Fibroblast of pulmonary artery (primary cell): ENCODE data around the gene FBRSL1.

ENCODE experiments used
- DNase-seq: peaks from one replicate; pipeline ENCODE4 v3.0.0-alpha.2; 2010; ENCODE audit warnings: low read depth
- H3K4me3 ChIP-seq: replicated peaks from 2 replicates; pipeline ENCODE4 v1.5.1; 2011; ENCODE audit warnings: low read depth, mild to moderate bottlenecking, control low read depth, low read length, moderate library complexity
- TF ChIP-seq, protein P1 (sequence below): IDR thresholded peaks from 2 replicates; pipeline ENCODE4 v1.5.1; 2011; ENCODE audit warnings: mild to moderate bottlenecking, control low read depth, low read length, inconsistent platforms; ENCODE audit errors: missing control alignments

The FBRSL1 gene

DNA sequence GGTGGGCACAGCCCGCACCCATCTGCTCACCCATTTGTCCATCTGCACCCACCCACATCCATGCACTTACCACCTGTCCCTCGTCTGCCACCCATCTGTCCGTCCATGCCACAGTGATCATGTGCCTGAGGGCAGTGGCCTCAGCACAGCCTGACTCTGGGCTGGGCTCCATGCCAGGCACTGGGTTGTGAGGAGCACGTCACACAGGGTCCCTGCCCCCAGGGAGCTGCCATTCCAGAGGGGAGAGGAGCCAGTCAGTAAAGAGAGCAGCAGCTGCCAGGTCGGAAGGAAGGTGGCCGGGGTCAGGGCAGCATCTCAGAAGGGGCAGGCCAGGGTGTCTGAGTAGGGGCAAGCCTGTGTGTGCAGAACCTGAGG, 43.6 kb downstream of the FBRSL1 start:
- TF ChIP-seq, protein P1, sequence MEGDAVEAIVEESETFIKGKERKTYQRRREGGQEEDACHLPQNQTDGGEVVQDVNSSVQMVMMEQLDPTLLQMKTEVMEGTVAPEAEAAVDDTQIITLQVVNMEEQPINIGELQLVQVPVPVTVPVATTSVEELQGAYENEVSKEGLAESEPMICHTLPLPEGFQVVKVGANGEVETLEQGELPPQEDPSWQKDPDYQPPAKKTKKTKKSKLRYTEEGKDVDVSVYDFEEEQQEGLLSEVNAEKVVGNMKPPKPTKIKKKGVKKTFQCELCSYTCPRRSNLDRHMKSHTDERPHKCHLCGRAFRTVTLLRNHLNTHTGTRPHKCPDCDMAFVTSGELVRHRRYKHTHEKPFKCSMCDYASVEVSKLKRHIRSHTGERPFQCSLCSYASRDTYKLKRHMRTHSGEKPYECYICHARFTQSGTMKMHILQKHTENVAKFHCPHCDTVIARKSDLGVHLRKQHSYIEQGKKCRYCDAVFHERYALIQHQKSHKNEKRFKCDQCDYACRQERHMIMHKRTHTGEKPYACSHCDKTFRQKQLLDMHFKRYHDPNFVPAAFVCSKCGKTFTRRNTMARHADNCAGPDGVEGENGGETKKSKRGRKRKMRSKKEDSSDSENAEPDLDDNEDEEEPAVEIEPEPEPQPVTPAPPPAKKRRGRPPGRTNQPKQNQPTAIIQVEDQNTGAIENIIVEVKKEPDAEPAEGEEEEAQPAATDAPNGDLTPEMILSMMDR = no peak
- DNase-seq = no peak
- H3K4me3 ChIP-seq = no peak overlapping the region

DNA sequence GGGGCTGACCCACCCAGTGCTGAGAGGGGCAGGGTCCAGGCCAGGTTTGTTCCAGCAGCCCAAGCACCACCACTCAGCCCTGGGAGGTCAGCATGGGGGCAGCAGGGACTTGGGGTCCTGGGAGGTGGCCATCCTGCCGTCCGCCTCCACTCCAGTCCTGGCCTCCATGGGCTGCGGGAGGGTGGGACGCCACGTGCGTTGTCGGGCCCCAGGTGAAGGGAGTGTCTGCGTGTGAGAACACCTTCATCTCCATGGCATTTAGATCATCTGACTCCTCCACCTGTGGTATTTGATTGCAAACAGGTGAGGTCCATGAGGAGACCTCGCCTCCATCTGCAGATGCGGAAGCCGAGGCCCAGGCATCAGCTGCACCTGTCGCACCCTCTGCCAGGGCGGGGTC, 44.1 kb downstream of the FBRSL1 start:
- no peak for DNase-seq
- no peak overlapping the region for H3K4me3 ChIP-seq
- TF ChIP-seq, protein P1 = no peak

DNA sequence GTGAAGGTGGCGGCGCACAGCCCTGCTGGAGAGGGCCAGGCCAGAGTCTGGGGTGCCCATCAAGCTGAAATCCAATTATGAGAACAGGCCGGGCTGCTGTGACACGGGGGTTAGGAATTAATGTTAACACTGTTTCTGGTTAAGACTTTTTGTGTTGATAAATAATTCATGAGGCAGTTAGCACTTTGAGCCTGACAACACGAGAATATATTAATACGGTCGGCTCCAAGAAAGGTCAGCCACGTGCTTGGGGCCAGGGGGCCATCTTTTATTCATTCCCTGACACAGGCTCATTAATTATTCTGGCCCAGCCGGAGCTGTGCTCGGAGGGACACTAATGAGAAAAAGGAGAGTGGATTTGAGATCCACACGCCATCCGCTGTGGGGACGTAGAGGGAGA, 45.1 kb downstream of the FBRSL1 start:
- DNase-seq = no peak
- TF ChIP-seq, protein P1 = no peak
- no peak overlapping the region for H3K4me3 ChIP-seq

DNA sequence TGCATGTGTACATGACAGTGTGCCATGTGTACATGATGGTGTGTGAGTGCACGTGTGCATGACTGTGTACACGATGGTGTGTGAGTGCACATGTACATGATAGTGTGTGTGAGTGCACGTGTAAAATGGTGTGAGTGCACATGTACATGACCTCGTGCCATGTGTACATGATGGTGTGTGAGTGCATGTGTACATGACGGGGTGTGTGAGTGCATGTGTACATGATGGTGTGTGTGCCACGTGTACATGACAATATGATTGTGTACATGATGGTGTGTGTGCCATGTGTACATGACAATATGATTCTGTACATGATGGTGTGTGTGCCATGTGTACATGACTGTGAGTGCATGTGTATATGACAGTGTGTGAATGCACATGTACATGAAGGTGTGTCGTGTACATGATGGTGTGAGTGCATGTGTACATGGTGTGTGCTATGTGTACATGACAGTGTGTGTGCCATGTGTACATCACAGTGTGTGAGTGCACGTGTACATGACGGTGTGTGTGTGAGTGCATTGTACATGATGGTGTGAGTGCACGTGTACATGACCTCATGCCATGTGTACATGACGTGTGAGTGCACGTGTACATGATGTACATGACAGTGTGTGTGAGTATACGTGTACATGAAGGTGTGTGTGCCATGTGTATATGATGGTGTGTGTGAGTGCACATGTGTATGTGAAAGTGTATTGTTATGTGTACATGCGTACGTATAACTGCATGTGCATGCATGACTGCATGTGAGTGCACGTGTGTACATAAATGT, 46.3 kb downstream of the FBRSL1 start:
- DNase-seq = no peak
- TF ChIP-seq, protein P1 = no peak
- no peak overlapping the region for H3K4me3 ChIP-seq

DNA sequence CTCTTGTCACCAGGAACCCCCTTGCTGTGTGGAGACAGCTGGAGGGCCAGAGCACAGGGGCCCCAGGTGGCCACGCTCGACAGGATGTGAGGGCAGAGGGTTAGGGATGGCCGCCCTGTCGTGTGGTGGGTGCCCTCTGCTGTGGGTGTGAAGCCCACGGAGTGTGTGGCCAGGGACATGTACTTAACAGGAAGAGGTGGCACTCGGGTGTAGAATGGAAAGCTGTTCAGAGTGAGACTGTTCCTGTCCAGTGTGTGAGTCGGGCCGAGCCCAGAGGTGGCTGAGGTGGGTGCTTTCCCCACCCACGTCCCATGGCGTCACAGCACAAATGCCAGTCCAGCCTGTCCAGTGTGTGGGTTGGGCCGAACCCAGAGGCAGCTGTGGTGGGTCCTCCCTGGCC, 47.1 kb downstream of the FBRSL1 start:
- TF ChIP-seq, protein P1 = no peak
- DNase-seq = no peak

DNA sequence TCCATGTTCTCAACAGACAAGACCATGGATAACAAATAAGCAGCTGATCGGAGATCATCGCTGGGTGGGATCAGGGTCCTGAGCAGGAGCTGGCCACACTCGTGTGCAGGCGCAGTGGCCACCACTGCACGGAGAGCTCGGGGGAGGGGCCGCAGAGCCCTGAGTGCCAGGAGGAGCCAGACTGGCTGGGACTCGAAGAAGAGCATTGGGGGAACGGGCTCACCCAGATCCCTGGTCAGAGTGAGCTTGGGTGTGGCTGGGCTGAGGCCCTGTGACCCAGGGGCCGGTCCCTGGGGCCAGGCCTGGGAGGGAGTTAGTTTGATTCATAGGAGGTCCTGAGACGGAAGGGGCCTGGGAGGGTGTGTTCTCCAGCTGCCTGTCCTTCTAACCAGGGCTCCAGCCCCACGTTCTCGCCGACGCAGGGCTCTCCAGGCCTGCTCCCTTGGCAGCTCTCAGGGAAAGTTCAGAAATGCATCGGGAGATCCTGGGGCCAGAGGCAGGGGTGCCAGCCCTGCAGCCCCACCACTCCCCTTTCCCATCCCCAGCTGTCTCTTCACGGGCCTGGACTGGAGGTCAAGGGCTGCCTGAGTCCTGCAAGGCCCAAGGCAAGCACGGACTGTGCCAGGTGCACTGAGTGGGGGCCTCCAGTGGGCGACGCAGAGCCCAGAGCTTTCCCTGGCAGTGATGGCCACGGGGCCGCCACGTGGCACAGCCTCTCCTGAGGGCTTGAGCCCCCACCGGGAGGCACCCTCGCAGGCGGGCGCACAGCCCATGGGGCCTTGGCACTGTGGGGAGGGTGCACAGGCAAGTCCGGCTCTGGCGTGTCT, 48.1 kb downstream of the FBRSL1 start:
- H3K4me3 ChIP-seq = no peak overlapping the region
- TF ChIP-seq, protein P1 = no peak
- DNase-seq = no peak

More for the DNA sequence above, 47.1 kb downstream of the FBRSL1 start:
- no peak overlapping the region for H3K4me3 ChIP-seq
